HG02981 (cell line): Measurements from ENCODE around the gene ACVR1C.
"Not testable (repeated sequence)": the region's sequence is repeated elsewhere in the genome, so short reads cannot be mapped to it uniquely, and the experiment has no call there.

Source experiments
- ATAC-seq: cut with Tn5 transposase; IDR thresholded peaks from one replicate; pipeline ENCODE4 v1.9.1; 2021; ENCODE audit warnings: mild to moderate bottlenecking, moderate library complexity; ENCODE audit not compliant: unreplicated experiment

Gene ACVR1C

DNA sequence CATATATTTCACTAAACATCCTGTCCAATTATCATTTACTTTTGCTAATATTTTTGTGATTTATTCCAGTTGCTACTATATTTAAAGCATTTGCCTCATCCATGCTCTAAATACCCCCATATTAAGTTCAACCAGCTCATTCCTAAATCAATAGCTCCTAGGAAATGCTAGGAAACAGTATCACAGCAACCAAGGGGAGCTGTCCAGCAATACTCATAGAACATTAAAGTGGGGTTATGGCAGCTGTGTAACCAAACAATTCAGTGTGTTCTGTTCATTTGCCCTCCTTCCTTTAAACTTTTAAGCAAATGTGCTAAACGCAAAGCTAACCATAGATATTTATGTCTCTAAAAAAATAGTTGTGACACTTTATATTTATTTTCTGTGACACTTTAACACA, 41.1 kb downstream of the ACVR1C start:
- no peak for ATAC-seq

DNA sequence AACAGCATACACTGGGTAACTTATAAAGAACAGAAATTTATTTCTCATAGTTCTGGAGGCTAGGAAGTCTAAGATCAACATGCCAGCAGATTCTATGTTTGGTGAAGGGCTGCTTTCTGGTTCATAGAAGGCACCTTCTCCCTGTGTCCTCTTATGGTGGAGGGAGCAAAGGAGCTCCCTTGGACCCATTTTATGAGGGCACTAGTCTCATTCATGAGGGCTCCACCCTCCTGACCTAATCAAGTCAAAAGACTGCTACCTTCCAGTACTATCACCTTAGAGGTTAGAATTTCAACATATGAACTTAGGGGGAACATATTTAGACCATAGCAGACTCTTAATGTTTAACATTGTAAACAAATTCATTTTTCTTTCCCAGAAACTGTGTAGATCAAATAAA, 54.5 kb downstream of the ACVR1C start:
- no peak for ATAC-seq

DNA sequence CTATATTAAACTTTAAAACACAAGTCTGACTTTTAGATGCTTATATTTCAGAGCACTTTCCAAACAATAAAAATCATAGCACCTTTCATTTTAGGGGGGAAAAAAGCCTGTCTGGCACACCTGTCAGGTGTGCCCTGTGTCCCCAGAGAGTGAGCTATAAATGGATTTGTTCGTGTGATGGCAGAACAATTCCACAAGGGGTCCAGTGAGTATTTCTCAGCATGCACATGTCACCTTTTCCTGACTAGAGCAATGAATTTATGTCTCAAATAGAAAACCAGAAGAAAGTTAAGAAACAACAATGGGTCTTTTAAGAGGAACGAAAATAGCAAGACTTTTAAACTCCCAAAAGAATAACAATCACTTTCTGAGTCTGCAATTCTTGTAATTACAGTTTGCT, 55.9 kb downstream of the ACVR1C start:
- ATAC-seq, result peak; percentile 86

DNA sequence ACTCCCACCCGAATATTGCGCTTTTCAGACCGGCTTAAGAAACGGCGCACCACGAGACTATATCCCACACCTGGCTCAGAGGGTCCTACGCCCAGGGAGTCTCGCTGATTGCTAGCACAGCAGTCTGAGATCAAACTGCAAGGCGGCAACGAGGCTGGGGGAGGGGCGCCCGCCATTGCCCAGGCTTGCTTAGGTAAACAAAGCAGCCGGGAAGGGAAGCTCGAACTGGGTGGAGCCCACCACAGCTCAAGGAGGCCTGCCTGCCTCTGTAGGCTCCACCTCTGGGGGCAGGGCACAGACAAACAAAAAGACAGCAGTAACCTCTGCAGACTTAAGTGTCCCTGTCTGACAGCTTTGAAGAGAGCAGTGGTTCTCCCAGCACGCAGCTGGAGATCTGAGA, 62.0 kb downstream of the ACVR1C start:
- not testable (repeated sequence) for ATAC-seq

DNA sequence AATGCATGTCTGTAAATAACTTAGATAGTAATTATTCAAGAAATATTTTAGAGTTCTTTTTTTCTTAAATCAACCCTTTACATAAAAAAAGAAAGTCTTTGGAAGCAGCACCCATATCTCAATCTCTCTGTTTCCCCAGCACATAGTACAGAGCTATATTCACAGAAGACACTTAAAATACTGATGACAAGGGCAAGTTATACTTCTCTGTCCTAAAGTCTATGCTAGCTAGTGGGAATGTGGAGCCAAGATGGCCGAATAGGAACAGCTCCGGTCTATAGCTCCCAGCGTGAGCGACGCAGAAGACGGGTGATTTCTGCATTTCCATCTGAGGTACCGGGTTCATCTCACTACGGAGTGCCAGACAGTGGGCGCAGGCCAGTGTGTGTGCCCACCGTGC, 62.6 kb downstream of the ACVR1C start:
- ATAC-seq, result not testable (repeated sequence)

DNA sequence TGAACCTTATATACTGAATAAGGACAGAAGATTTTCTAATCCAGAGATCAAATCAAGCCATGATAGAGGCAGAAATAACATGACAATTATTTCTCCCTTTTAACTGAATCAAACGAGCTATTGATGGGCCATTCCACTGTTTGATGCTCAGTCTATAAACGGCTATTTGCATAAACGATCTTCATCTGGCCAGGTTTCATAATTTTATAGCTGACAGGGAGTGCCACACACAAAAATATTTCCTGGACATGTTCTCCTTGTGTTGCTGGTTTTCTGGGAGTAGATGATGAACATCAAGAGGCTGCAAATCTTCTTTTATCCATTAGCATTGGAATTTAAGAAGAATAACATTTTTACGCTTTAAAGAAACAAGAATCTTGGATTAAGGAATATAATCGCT, 63.1 kb downstream of the ACVR1C start:
- no peak for ATAC-seq

DNA sequence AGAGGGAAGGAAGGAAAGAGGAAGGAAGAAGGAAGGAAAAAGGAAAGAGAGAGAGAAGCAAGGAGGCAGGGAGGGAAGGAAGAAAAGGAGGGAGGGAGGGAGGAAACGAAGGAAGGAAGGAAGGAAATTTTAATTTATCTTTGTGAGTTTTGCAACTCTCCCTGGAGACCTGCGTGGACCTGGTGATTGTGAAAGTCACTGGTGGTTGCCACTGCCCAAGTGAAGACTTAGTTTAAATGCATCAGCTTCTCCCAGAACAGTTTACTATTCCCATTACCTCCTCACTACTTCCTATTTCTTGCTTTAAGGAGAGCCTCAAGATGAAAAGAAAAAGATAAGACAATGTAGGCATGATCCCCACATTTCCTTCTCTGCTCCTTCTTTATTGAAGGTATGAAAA, 68.8 kb downstream of the ACVR1C start:
- no peak for ATAC-seq

DNA sequence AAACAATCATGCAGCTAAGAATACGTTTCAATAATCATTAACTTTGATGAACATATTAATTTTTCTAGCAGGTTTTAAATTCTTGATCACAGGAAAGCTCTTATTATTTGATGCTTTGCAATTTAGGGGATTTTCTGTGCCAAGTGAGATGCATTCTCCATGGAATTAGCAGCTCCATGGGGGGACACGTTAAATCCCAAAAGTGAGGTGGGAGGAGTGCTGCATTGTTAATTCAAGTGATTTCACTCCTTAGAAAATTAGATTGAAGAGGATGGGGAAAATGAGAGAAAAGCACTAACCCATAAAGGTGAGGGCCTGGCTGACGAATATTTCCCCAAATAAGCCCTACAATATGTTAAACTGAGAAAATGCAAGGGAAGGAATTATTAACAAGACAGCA, 69.2 kb downstream of the ACVR1C start:
- no peak for ATAC-seq

DNA sequence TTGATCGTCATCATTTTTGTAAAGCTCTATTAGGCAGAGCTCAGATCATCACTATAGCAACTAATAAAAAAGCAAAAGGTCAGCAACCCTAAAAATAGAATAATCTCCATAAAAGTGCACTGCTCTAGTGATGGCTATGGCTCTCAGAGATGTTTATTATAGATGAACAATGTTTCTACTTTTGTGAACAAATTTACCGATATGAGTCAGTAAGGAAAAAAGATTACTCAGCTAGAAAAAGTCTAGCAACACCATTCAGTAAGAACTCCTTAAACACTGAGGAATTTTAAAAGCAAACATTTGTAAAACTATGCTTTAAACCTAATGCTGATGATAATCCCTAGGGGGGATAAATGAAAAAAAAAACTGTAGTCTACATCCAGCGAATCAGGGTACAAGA, 69.6 kb downstream of the ACVR1C start:
- ATAC-seq, result no peak

DNA sequence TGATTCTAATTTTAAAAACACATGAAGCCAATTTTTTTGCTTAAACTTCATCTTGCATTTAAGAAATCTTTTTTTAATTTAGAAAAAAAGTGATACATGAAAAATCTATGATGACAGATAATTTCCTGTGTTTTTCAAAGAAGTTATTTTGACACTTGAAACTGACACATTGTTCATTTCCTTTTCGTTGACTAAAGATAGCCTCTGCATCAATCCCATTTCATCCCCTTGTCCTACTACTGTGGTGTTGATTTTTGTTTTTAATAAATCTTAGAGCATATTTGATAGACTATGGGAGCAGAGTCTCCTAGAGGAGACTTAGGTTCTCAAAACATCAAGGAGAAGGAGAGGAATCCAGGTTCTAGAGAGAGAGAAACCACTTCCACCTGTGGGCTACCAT, 70.9 kb downstream of the ACVR1C start:
- ATAC-seq, result no peak

DNA sequence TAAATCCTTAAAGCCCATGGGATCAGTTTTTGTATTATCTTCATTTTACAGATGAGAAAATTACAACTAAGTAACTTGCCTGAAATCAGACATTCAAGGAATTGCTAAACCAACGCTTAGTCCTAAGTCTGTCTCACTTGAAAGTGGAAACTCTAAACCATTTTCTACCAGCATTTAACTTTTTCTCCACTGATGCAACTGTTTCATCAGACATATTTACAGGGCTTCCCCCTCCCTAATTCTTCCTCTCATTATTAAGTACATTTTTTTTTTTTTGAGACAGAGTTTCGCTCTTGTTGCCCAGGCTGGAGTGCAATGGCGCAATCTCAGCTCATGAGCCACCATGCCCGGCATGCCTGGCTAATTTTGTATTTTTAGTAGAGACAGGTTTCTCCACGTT, 88.6 kb downstream of the ACVR1C start:
- no peak for ATAC-seq

DNA sequence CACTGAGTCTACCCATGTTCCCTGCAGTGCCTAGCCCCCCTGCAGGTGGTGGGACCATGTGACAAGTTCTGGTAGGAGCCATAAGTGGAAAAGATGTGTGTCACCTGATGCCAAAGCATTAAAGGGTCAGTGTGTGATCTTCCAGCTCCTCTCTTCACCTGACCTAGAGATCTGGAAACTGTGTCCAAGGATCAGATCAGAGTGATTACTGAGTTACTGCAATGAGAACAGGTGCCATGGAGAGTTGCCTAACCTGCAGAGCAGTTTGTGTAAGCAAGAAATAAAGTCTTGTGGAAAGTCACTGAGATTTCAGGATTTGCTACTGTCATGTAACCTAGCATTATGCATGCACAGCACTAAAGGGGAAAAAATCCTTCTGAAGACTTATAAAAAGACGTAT, 90.6 kb downstream of the ACVR1C start:
- ATAC-seq, result no peak

DNA sequence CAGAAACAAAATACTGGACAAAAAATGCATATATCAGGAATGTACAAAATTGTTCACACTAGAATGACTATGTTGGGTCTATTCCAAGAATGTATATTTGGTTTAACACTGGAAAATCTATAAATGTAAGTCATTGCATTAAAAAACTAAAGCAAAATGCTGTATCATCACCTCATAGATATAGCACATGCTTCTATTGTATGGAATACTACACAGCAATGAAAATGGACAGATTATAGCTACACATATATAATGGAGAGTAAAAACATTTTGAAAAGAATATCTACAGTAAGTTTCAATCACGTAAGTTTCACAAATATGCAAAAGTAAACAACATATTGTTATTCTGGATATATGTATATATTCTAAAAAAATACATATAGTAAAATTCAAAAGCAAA, 91.8 kb downstream of the ACVR1C start:
- no peak for ATAC-seq

DNA sequence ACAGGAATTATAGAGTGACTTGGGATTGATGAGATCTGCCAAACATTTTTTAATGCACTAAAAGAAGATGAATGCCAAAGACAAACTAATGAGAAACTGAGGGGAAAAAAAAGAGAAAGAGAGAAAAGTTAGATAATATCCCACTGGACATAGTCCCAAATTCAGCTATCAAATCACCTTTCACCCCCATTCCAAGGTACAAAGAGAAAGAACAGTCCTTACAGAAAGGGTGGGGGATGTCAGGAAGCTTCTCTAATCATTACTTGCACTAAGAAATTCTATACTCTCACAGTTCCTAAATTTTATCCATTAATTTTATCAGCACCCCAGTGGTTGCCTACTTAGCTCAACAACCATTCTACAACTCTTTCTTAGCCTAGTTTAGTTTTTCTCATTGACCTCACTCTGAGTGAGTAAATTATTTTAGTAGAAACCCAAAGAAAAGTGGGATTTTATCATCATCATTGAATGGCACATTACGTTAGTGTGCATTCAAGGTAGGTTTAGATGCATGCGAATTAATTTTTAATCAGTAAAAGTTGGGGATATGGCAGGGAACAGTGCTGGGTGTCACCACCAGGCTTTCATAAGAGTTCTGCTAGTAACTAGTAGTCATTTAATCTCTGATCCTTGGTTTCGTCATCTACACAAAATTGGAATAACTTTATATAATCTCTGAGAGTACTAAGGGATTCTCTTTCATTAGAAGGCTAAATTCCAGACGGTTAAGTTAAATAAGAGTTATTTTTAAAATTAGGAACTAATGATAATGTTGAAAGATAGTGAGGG, 99.5 kb downstream of the ACVR1C start:
- ATAC-seq, result no peak

DNA sequence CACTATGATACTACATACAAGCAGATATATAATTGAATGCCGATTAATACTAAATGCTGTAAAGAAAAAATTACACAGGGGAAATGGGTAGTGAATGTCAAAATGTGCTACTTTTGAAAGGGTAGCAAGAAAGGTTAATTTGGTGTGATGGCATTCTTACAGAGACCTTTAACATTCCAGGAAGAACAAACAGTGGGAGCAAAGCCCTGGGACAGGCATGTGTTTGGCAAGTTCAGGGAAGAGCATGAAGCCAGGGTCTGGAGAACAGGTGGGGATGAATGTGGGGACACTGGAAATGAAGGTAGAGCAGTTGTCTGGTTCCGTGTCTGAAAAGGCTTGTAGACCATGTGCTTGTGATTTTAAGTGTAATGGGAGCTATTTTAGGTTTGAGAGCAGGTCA, 102.6 kb downstream of the ACVR1C start:
- ATAC-seq, result no peak

DNA sequence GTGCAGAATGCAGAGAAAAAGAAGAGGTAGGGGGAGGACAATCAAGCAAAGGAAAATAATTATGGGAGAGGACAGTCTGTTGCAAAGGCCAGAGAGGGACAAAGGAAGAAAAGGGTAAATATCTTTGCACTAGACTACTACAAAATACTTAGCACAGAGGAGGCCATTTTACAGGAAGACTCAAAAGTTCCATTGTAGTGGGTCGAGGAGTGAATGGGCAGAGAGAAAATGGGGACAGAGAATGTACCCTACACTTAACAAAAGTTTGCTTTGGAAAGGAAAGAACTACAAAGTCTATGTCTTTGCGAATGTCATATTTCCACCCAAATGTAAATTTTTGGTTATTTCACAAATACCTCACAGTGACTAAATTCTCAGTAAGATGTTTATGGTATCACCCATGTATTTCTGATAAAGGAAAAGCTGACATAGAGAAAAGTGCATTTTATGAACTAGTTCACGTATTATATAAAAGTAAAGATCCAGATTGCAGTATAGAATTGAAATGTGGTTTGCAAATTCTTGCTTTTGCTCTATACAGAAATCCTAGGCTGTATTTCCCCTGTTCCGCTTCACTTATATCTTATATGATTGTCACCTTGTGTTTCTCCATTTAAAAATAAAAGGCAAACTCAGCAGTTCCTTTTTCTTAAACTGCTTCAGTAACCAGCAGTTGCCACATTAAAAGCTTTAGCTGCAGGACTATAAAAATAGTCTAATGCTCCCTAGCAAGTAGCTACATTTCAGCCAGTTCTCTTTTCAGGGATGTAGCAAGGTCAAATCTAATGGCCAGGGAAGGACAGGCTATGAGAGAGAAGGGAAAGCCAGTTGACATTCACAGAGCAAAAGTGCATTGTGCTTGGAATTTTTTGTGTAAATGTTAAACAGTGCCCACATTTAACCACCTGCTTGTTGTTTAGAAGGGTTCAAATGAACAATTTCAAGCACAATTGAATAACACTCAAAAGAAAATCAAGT, 105.1 kb downstream of the ACVR1C start:
- ATAC-seq, result no peak

DNA sequence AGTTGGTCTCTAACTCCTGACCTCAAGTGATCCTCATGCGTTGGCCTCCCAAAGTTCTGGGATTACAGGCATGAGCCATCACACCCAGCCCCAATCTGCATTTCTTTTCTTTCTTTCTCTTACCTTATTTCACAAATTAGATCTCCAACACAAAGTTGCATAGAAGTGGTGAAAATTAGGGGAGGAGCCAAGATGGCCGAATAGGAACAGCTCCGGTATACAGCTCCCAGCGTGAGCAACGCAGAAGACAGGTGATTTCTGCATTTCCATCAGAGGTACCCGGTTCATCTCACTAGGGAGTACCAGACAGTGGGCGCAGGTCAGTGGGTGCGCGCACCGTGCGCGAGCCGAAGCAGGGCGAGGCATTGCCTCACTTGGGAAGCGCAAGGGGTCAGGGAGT, 113.7 kb downstream of the ACVR1C start:
- ATAC-seq, result not testable (repeated sequence)

DNA sequence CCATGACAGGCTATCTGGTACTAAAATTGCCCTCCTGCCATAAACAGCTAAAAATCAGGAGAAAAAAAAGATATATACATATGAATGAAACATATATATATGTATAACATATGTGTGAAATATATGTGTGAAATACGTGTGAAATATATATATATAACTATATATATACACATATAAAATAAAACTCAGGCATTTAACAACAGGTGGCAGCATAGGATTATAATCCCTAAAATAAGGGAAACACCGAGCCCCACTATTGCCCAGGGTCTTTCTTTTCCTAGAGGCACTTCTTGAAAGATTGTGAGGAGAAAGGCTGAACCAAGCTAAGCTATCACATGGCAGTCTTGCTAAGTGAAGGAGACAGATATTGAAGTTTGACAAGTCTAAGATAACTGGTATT, 118.9 kb downstream of the ACVR1C start:
- ATAC-seq, result no peak

DNA sequence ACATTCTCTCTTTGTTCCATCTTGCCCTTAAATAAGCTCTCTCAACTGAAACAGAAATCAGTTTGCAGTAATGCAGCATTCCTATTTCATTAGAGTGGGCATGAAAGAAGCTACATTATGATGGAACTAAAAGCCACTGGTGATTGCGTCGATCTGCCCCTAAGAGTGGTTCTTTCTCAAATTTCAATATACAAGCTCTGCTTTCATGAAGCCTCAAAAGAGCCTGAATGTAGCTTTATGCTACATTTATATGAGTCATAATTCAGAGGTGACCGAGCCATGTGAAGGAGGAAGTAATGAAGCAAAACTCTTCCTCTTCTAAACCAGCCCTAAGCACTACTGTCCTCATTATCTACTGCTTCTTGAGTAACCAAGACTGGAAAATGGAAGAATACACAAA, 120.0 kb downstream of the ACVR1C start:
- ATAC-seq, result no peak

DNA sequence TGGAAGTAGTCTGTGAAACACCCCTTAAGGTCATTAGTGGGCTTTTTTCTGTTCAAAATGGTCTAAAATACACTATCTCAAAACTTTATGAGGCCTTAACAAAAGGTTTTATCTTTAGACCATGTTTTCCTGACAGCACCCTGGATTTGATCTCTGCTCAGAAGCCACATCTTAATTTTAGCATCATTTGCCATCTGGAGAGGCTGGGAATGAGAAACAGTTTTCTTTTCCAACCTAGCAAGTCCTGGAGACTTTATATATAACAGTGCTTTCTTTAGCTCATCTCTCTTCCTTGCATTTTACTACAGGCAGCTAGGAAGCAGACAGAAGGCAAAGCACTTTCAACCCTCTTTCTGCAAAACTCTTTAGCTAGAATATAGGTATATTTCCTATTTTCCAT, 122.1 kb downstream of the ACVR1C start:
- no peak for ATAC-seq

DNA sequence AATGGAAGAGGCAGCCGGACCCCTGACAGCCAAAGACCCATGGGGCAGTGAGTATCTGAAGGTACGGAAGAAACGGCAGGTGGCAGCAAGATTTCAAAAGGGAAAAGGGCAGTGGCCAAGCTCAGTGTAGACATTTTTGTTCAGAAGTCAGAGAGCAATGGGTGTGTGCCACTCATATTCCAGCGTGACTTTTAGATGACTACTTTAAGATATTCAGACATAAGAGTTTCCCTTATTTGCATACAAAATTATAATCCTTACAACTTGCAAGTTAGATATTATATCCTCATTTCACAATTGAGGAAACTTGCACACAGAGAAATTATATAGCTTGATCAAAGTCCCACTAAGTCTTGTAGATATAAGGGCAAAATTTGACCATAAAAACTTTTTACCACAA, 124.0 kb downstream of the ACVR1C start:
- no peak for ATAC-seq

DNA sequence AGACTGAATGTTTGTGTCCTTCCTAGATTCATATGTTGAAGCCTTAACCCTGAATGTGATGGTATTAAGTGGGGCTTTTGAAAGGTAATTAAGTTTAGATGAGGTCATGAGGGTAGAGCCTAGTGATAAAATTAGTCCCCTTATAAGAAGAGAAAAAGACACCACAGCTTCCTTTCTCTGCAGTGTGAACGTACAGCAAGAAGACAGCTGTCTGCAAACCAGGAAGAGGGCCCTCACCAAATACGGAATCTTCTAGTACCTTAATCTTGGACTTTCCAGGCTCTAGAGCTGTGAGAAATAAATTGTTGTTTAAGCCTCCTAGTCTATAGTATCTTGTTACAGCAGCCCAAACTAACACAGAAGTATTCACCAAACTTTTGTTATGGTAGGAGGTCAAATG, 127.6 kb downstream of the ACVR1C start:
- no peak for ATAC-seq
